HT1080 (cell line): Measurements from ENCODE around the gene FAM181B. TPM values are rescaled to one million over a fixed set of nuclear protein-coding genes. Genes with fewer than 3 reads are reported as not detected.
A peak's percentile ranks its signal among the peaks of the same experiment; 100 is the strongest.
"Not testable (repeated sequence)": the region's sequence is repeated elsewhere in the genome, so short reads cannot be mapped to it uniquely, and the experiment has no call there.

Experiments used
- DNase-seq: peaks from one replicate; pipeline ENCODE4 v3.0.0-alpha.2; 2015; ENCODE audit warnings: low read depth
- total RNA-seq: library from RNA; depleted of rRNA; stranded (reverse); fragments of >200 nt; shearing (Covaris generic); gene quantifications from 2 replicates; pipeline ENCODE4 v1.2.3, GENCODE V29; 2014

Gene FAM181B
- total RNA-seq, 1 experiment from 2014 or later = not detected

DNA sequence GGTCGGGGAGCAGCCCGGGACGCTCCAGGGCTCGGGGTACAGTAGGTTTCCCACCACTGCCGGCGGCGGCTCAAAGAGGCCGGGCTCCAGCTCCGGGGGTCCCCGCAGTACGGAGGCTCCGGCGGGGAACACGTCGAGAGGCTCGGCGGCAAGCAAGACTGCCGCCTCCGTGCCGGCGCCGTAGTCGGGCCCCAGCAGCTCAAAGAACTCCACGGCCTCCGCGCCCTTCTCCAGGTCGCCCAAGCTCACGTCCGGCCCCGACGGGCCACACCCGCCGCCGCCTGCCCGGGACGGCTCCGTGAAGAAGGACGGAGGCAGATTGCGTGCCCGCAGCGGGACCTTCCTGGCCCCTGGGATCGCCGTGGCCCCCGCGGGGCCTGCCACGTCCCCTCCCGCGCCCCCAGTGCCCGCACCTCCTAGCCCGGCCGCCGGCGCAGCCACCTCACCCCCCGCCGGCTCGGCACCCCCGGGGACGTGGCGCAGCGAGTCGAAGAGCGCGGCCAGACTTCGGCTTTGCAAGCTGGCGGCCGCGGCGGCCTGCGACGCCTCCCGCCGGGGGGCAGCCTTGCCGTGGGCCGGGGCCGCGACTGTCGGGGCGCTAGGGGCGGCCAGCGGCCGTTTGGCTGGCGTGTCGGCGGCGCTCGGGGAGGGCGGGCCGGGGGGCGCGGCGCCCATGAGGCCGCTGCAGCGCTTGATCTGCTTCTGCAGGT is 775 bp downstream of the FAM181B start:
- DNase-seq = no peak

DNA sequence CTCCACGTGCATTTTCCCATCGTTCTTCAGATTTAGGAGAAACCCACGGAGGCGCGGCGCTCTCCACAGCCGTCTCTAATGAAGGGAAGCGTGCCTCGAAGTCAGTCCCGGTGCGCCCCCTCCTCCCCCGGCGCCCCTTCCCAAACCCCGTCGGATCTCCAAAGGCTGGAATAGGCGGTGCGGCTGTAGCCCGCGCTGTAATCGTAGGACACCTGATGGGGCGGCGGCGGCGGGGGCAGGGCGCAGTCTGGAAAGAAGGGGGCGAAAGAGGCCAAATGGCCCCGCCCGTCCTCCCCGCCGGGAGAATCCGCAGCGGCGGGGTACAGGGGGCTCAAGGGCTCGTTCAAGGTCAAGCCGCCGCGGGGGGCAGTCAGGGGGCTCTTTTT is 1.3 kb downstream of the FAM181B start:
- DNase-seq = no peak

DNA sequence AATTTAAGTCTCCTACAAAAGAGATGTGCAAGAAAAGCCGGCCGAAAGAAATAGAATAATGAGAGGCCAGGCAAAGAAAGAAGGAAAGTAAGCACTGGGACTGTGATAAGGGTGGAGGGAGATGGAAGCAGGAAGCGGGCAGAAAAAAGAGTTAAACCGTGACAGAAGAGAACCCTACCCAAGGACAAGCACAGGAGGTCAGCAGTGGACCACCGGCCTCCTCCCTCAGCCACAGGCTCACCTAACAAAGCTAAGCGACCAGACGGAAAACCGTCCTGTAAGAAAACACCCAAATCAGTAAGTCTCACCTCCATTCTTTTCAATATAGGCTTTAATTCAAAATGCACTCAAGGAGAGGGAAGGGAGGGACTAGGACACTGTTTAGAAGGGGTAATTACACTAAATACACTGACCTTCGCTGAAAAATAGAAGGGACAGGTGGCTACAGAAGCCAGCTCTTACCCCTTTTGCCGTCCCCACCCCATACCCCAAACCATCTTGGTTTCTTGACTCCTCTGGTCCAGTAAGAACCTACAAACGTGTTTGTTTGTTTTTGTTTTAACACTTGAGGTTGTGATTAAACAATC is 1.9 kb downstream of the FAM181B start:
- DNase-seq = no peak

DNA sequence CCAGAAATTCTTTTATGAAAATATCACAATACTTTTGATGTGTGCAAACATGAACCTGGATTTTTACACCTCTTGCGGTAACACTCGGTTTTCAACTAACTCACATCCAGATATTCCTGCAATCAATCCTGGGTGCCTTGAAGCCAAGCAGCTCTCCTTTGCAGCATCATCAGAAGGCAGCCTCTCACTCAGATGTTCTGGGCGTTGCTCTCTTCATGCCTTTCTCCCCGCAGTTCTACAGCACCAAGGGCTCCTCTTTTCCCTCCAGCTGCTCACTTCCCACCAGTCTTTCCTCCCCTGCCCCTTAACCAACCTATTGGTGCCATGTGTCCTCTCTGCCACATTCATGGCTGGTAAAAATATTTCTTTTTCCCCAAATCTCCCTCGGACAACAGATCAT is 2.9 kb downstream of the FAM181B start:
- no peak for DNase-seq

DNA sequence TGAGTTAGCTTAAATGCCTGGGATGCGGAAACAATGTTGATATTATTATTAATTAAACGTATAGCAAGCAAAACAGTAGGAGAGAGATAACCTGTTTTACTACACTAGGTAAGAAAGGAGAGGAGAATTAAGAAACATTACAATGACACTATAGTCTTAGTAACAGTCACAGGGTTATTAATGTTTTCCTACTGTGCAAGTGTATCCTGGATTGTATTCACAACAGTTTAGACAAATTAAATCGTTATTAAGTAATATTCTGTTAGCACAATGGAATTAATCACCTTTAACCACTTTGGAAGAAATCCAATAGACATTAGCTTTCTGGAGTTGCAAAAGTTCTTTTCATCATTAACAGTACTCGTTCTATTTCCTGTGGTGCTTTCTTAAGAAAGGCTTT is 3.4 kb downstream of the FAM181B start:
- DNase-seq = no peak

DNA sequence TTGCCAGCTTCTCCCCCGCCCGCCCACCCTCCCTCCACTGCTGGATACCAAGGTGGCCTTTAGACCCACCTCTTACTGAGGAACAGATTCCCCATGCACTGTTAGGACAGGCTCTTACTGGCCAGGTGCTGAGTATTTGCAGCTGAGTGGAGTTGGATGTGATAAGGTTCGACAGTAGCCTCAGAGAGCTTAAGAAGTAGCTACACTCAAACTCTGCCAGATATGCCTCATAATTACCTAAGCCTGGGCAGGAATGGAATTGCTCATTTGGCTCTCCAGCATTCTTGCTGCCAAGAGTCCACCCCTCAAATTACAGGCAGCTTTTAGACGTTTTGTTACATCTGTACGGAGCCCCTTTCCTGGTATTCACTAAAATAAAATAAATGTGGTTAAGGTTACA is 9.6 kb downstream of the FAM181B start:
- no peak for DNase-seq

DNA sequence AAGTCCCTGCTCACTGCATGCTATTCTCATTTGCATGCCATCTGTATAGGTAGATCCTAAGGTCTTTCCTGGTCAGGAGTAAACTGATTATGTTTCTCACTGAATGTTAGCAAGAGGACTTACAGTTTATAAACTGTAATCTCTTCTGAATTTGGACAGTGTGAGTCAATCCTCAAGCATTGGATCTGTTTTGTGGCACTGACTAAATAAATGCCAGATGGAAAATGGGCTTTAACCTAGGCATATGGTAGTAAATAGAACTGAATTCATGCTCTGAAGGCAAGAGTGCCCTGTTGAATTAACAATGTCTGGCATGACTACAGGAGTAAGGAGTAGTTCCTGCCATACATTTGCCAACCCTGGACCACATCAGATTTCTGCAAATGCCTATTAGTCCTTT is 11.4 kb downstream of the FAM181B start:
- DNase-seq = no peak

DNA sequence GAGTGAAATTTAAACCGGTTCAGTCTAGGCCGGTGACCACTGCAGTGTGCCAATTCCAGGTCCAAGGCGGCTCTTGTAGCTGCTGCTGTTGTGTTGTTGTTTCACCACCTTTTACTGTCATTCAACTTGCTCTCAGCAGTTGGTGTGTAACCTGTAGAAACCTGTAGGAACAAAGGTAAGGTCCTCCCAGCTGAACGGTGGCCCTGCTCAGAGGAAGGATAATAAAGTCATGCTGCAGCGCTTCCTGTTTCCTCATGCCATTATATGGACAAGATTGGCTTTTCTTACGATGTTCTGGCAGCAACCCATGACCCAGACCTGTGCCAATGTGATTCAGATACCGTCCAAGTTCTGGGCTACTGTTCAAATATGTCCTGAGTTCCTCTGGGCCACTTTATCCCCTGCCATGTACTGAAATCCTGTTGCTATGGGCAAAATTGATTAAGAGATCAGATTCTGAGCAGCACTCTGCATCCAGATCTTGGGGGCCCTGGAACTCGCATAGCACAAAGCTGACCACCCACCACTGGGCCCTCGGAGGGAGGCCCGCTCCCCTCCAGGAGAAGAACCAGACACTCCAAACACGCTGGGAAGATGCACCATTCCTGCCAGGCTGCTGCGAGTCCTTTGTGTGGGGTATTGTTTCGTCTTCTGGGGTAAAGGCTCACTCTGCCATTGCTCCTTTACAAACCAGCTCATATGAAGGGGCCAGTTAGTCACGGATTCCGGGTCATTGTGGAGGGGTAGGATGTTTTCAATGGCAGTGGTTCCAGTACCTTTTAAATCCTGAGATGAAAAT is 13.2 kb downstream of the FAM181B start:
- DNase-seq = no peak

DNA sequence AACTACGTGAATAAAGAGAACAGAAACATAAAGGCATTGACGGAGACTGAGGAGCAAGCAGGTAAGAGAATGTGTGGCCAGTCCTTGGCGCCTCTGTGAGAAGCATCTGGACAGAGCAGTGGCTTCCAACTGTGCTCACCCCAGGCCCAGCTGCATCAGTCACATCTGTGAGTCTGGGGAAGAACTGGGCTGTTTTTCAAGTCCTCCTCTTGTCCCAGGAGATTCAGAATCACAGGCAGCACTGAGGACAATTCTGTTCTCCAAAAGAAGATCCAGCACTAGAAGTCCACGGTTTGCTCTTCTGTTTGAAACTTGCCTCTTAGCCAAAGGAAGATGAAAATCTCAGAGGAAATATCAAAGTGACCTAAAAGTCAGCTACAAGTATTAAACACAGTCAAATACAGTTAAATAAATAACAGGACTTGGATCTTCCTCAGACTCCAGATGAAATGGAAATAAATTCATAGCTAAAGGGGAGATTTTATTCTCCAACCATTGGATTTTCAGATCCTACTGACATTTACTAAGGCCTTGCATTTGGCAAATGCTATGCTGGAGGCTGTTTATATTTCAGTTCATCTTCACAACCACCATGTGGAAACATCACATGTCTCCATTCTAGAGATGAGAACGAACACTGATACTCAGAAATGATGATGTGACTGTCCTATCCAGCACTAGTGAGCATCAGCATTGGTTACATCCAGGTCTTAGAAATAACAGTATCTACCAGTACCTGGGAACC is 14.1 kb downstream of the FAM181B start:
- DNase-seq = no peak

DNA sequence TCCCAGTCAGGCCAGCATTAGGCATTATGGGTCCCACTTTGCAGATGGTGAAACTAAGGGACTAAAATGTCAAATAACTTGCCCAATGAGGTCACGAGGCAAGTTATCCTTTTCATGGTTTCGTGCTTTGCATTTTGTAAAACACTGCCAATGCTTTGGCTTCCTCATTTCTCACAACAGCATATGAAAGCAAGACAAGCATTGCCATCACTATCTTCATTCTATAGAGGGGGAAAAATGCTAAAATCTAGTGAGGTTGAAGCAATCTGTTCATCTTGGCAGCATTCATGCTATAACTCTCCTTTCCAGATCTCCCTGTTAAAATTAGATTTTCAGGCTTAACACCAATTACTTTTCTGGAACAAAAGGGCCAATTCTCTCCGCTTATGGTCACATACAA is 14.8 kb downstream of the FAM181B start:
- DNase-seq = no peak

DNA sequence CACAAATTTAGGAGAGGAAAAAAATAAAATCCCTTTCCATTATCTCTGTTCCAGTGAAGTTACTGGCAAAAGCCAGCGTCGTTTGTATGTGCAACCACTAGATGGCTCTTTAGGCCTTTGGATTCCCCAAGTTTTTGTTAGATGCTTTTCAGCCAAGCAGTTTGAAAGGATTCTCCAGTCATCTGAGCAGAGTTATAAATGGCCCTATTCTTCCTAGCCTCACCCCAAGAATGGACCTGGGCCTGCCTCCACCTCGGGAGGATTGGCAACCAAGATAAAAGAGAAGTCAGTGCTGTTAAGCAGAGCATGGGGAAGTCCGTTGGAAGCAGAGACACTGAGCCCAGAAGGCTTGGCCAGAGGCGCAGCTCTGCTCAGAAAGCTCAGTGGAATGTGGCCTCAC is 15.4 kb downstream of the FAM181B start:
- peak; percentile 21 for DNase-seq

DNA sequence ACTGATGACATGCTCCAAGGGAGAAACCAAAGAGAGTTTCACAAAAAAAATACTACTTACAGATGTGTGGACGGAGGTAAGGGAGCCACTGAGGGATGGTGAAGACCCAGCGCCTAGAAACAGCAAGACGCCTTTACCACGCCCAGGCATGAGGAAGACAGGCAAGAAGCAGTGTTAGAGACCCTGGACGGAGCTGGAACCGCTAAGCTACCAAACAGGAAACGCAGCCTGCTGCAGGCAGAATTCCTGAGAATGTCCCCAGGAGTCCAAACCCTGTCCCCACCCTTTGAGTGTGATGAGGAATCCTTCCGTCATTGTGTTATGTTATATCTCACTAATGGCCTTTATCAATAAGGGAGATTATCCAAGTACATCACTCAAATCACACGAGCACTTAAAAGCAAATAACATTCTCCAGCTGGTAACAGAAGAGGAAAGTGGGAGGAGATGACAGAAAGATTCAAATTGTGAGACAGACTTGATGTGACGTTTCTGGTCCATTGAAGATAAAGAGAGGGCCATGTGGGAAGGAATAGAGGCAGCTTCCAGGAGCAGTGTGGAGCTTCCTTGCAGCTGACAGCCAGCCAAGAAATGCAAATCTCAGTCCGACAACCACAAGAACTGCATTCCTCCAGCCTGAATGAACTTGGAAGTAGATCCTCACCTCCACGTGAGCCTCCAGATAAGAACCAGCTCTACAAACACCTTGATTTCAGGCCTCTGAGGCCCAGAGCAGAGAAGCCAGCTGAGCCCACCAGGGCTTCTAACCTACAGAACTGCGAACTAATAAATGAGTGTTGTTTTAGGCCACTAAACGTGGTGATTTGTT is 19.1 kb downstream of the FAM181B start:
- no peak for DNase-seq

DNA sequence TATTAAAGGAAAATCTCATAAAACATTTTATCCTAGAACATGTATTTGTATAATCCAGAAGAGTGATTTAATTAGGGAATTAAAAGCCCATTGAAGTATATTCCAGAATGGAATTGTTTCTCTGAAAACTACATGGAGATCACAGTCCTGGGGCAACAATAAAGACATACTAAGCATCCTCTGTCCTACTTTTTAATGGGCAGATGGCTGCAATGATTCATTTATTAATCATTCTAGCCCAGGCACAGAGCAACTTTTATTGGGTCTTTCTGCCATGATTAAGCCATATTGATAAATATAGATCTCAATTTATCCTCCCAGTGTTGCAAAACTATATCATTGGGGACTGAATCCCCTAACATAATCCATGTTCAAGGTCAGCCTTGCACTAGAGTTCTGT is 22.0 kb downstream of the FAM181B start:
- DNase-seq = no peak

DNA sequence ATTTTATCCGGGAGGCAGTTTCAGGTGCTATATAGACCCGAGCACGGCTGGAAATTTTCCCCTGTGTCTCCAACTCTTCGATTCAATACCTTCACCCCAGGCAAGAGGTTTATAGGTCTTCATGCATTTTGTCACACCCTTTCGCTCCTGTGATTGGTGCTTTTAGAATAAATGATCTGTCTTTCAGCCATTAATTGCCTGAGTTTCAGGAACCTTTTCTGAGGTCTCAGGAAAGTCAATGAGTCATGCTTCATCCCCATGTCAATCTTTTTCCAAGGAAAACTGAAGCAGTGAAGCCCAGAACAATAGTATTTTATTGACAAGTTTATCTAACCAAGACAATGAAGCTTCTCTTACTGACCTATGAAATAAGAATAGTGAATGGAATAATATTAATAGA is 29.9 kb downstream of the FAM181B start:
- DNase-seq = peak; percentile 23

DNA sequence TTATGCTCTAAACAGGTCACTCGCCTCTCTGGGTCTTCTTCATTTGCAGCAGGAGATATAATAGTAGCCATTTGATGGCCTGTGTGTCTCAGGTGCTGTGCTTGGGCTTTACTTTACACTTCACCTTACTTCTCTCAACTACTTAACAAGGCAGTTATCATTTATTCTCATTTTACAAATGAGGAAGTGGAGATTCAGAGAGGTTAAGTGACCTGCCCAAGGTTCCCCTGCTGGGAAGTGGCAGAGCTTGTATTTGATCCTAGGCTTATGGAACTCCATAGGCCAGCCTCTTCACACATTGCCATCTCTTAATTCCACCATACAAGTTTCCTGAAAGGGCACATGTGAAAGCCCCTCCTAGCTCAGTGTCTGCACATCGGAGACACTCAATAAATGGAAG is 30.4 kb downstream of the FAM181B start:
- DNase-seq = no peak

DNA sequence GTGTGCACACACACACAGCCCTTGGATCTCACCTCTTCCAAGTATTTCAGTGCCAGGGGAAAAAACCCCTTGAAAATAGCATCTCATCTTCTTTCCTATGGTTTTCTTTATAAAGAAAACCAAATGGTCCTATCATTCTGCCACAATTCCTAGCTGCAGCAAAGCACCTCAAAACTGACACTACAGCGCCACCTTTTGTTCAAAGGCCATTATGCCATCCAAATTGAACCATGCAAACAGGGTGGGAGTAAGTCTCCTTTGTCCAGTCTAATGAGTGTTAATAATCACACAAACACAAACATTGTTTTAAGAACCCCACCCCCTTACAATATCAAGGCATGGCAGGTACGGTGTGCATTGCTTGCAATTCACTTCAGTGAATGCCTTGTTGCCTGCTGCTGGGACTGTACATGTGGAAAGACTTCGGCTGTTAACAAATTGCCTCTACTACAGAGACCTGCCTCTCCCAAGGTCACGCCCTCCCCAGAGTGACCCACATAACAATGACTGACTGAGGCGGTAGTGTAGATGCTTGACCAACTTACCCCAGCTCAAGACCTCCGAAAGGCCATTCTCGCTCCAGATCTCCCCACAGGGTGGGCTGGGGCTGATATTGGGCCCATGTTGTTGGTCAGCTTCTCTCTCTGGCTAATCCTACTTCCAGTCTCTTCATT is 31.7 kb downstream of the FAM181B start:
- DNase-seq = peak; percentile 23

DNA sequence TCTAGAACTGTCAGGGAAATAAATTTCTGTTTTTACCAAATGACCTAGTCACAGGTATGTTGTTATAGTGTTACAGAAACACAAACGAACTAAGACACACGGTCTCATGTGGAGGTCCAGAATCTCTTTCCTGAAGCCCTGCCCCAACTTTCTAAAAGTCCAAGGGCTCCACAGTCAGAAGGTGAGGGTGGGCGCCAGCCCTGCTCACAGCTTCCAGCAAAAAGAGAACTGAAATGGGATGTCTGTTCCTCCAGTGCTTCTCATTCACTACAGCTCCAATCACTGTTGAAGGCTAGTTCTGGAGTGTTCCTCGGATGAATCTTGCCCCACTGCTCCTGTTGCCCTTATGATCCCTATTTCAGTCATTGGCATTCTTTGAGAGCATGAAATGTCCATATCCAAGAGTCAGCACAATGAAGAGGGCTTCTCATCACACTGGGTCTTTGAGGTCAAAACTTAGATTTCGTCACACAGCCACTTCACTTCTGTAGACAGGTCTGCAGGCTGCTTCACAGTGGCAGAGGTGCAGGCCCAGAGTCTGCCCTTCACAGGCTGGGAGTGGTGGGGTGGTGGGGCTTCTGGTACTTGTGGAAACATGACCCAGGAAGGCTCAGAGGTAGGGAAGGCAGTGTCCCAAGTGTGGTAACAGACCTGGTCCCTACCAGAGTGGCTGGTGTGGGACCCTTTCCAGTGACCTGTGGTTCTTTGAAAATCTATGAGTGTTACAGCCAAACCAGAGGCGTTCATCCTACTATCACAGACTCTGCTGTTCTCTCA is 34.9 kb downstream of the FAM181B start:
- DNase-seq = no peak

DNA sequence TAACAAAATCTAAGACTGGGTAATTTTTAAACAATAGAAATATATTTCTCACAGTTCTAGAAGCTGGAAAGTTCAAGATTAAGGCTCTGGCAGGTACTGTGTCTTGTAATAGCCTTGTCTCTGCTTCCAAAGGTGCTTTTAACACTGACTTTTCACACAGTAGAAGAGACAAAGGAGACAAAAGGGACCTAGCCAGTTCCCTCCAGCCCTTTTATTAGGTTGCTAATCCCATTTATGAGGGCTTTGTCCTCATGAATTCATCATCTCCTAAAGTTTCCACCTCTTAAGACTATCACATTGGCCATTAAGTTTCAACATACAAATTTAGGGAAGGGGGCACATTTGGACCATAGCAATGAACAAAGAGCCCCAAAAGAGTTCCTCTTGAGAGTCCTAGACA is 40.7 kb downstream of the FAM181B start:
- no peak for DNase-seq

DNA sequence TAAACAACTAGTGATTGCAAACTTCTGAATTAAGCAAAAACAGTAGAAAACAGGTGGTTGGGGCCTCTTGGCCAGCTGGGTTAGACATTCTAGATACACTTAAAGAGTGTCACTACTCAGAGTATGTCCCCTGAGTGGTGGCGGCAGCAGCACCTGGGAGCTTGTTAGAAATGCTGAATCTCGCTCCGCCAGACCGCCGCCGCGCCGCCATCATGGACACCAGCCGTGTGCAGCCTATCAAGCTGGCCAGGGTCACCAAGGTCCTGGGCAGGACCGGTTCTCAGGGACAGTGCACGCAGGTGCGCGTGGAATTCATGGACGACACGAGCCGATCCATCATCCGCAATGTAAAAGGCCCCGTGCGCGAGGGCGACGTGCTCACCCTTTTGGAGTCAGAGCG is 44.3 kb downstream of the FAM181B start:
- not testable (repeated sequence) for DNase-seq

DNA sequence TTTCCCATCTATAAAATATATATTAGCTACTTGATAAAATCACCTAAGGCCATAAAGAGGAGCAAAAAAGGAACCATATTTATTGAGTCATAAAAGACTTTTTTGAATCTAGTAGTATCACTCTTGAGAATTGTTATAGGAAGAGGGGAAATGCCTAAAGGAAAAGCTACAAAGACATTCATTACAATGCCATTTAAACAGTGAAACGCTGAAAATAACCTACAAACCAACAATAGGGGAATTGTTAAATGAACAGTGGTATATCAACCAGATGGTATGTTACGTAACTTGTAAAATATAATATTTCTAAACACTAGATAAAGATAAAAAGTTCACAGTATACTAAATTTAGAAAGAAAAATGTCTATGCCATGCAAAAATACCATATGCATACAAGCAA is 47.5 kb downstream of the FAM181B start:
- DNase-seq = no peak
